ENCODE results near the gene SULF2. TPM values are rescaled to one million over a fixed set of nuclear protein-coding genes. Genes with fewer than 3 reads are reported as not detected.
A peak's percentile ranks its signal among the peaks of the same experiment; 100 is the strongest.

SULF2 gene
- total and polyA plus RNA-seq, 2 of the 13 experiments (the other 11 are each of a cell fraction or from before 2014, with no cell fraction given), result 7.2 to 50.9 TPM

DNA sequence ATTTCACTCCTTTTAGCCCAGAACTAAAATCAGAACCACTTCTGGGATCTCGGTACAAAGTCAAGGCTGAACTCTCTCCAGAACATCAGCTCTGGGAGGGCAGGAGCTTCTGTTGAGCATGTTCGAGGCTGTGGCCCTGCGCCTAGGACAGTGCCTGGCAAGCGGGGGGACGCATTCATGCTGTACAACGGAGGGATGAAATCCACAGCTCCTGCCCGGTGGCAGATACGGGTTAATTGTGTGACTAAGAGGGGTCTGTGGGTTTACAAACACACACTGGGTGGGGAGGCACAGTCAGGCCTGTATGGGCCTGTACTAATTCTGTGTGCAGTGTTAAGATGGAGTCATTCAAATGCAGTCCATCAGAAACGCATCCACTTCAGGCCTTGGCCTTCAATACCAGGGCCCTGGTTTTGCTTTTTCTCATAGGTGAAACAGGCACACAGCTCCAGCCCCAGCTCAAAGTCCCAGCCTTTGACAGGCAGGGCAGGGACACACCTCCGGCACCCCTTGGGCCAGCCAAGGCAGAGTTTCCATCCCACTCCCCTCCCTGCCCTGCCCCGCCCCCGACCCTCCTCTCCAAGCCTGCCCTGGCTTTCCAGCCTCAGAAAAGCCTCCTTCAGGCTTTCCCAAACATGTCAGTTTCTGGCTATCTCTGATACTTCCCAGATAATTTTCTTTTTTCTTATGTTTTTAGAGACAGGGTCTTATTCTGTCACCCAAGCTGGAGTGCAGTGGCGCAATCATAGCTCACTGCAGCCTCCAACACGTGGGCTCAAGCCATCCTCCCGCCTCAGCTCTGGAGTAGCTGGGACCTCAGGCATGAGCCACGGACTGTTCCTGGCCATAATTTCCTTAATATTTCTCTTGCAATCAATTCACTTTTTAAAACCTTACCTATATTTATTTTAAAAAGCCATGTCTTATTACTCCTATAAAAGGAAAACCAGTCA lies 109.8 kb downstream of the SULF2 start (continued):
- TF ChIP-seq, protein P1, sequence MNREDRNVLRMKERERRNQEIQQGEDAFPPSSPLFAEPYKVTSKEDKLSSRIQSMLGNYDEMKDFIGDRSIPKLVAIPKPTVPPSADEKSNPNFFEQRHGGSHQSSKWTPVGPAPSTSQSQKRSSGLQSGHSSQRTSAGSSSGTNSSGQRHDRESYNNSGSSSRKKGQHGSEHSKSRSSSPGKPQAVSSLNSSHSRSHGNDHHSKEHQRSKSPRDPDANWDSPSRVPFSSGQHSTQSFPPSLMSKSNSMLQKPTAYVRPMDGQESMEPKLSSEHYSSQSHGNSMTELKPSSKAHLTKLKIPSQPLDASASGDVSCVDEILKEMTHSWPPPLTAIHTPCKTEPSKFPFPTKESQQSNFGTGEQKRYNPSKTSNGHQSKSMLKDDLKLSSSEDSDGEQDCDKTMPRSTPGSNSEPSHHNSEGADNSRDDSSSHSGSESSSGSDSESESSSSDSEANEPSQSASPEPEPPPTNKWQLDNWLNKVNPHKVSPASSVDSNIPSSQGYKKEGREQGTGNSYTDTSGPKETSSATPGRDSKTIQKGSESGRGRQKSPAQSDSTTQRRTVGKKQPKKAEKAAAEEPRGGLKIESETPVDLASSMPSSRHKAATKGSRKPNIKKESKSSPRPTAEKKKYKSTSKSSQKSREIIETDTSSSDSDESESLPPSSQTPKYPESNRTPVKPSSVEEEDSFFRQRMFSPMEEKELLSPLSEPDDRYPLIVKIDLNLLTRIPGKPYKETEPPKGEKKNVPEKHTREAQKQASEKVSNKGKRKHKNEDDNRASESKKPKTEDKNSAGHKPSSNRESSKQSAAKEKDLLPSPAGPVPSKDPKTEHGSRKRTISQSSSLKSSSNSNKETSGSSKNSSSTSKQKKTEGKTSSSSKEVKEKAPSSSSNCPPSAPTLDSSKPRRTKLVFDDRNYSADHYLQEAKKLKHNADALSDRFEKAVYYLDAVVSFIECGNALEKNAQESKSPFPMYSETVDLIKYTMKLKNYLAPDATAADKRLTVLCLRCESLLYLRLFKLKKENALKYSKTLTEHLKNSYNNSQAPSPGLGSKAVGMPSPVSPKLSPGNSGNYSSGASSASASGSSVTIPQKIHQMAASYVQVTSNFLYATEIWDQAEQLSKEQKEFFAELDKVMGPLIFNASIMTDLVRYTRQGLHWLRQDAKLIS (CRISPR knock-in tag; IDR thresholded peaks at IDR 0.05), result no peak
- TF ChIP-seq GZF1 (CRISPR knock-in tag; IDR thresholded peaks at IDR 0.05) (no peak), NFKB2 (CRISPR knock-in tag; IDR thresholded peaks at IDR 0.05; ENCODE audit: borderline replicate concordance) (0 out of 2 replicates have a peak, but pooled peaks have one; percentile 38), GATAD2A (CRISPR knock-in tag; IDR thresholded peaks at IDR 0.05) (no peak), ZNF629 (CRISPR knock-in tag; conservative IDR thresholded peaks at IDR 0.05) (0 out of 2 replicates have a peak, but pooled peaks have one; percentile 5), SIN3B (IDR thresholded peaks at IDR 0.05; ENCODE audit: low read length) (no peak), ZNF263 (CRISPR knock-in tag; IDR thresholded peaks at IDR 0.05) (no peak), PHB2 (IDR thresholded peaks at IDR 0.05; ENCODE audit: partially characterized antibody) (no peak), NRL (CRISPR knock-in tag; IDR thresholded peaks at IDR 0.05; ENCODE audit: borderline replicate concordance) (0 out of 2 replicates have a peak, but pooled peaks have one; percentile 47), TARDBP (CRISPR knock-in tag; IDR thresholded peaks at IDR 0.05) (0 out of 2 replicates have a peak, but pooled peaks have one; percentile 10), ZNF547 (CRISPR knock-in tag; IDR thresholded peaks at IDR 0.05) (no peak), ZNF232 (CRISPR knock-in tag; IDR thresholded peaks at IDR 0.05; ENCODE audit: borderline replicate concordance) (no peak)
- TF ChIP-seq, protein P2, sequence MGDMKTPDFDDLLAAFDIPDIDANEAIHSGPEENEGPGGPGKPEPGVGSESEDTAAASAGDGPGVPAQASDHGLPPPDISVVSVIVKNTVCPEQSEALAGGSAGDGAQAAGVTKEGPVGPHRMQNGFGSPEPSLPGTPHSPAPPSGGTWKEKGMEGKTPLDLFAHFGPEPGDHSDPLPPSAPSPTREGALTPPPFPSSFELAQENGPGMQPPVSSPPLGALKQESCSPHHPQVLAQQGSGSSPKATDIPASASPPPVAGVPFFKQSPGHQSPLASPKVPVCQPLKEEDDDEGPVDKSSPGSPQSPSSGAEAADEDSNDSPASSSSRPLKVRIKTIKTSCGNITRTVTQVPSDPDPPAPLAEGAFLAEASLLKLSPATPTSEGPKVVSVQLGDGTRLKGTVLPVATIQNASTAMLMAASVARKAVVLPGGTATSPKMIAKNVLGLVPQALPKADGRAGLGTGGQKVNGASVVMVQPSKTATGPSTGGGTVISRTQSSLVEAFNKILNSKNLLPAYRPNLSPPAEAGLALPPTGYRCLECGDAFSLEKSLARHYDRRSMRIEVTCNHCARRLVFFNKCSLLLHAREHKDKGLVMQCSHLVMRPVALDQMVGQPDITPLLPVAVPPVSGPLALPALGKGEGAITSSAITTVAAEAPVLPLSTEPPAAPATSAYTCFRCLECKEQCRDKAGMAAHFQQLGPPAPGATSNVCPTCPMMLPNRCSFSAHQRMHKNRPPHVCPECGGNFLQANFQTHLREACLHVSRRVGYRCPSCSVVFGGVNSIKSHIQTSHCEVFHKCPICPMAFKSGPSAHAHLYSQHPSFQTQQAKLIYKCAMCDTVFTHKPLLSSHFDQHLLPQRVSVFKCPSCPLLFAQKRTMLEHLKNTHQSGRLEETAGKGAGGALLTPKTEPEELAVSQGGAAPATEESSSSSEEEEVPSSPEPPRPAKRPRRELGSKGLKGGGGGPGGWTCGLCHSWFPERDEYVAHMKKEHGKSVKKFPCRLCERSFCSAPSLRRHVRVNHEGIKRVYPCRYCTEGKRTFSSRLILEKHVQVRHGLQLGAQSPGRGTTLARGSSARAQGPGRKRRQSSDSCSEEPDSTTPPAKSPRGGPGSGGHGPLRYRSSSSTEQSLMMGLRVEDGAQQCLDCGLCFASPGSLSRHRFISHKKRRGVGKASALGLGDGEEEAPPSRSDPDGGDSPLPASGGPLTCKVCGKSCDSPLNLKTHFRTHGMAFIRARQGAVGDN (CRISPR knock-in tag; IDR thresholded peaks at IDR 0.05), result peak; percentile 40; the same call in 1 of the 2 replicates
- TF ChIP-seq, protein P3, sequence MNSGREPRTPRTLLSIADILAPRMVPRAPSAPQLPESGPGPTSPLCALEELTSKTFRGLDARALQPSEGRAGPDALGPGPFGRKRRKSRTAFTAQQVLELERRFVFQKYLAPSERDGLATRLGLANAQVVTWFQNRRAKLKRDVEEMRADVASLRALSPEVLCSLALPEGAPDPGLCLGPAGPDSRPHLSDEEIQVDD (CRISPR knock-in tag; IDR thresholded peaks at IDR 0.05; ENCODE audit: borderline replicate concordance), result no peak
- TF ChIP-seq, protein P4, sequence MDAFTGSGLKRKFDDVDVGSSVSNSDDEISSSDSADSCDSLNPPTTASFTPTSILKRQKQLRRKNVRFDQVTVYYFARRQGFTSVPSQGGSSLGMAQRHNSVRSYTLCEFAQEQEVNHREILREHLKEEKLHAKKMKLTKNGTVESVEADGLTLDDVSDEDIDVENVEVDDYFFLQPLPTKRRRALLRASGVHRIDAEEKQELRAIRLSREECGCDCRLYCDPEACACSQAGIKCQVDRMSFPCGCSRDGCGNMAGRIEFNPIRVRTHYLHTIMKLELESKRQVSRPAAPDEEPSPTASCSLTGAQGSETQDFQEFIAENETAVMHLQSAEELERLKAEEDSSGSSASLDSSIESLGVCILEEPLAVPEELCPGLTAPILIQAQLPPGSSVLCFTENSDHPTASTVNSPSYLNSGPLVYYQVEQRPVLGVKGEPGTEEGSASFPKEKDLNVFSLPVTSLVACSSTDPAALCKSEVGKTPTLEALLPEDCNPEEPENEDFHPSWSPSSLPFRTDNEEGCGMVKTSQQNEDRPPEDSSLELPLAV (CRISPR knock-in tag; conservative IDR thresholded peaks at IDR 0.05; ENCODE audit: low read depth), result no peak
- TF ChIP-seq, protein P5, sequence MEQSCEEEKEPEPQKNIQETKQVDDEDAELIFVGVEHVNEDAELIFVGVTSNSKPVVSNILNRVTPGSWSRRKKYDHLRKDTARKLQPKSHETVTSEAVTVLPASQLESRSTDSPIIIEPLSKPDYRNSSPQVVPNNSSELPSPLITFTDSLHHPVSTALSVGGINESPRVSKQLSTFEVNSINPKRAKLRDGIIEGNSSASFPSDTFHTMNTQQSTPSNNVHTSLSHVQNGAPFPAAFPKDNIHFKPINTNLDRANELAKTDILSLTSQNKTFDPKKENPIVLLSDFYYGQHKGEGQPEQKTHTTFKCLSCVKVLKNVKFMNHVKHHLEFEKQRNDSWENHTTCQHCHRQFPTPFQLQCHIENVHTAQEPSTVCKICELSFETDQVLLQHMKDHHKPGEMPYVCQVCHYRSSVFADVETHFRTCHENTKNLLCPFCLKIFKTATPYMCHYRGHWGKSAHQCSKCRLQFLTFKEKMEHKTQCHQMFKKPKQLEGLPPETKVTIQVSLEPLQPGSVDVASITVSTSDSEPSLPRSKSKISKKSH (CRISPR knock-in tag; IDR thresholded peaks at IDR 0.05; ENCODE audit: borderline replicate concordance), result no peak

Measured in HepG2 (cell line).